Mucosa of rectum (tissue), 2 donors: Measurements from ENCODE around the gene PROX2.

Experiments used
- H3K27ac ChIP-seq, 2 donors: one replicate each; pipeline ENCODE4 v1.7.0; 2013; ENCODE audit warnings: inconsistent platforms in 2 of 2, low read depth in 2 of 2, low read length in 2 of 2
- H3K27me3 ChIP-seq, 2 donors: one replicate each; pipeline ENCODE4 v1.7.0; 2013; ENCODE audit warnings: low read length in 2 of 2; ENCODE audit not compliant: control insufficient read depth in 2 of 2, insufficient read depth in 2 of 2
- H3K36me3 ChIP-seq, 2 donors: one replicate each; pipeline ENCODE4 v1.7.0; 2013; ENCODE audit warnings: low read length in 2 of 2; ENCODE audit not compliant: control insufficient read depth in 2 of 2, insufficient read depth in 2 of 2
- H3K4me1 ChIP-seq, 2 donors: one replicate each; pipeline ENCODE4 v1.7.0; 2013; ENCODE audit warnings: low read length in 2 of 2, mild to moderate bottlenecking in 1 of 2; ENCODE audit not compliant: control insufficient read depth in 2 of 2, insufficient read depth in 2 of 2
- H3K4me3 ChIP-seq, 2 donors: one replicate each; pipeline ENCODE4 v1.7.0; 2013; ENCODE audit warnings: low read length in 2 of 2
- H3K9ac ChIP-seq, 2 donors: one replicate each; pipeline ENCODE4 v1.7.0; 2013; ENCODE audit warnings: low read length in 2 of 2, low read depth in 1 of 2, mild to moderate bottlenecking in 1 of 2
- H3K9me3 ChIP-seq, 2 donors: one replicate each; pipeline ENCODE4 v1.7.0; 2013; ENCODE audit warnings: low read length in 2 of 2; ENCODE audit not compliant: control insufficient read depth in 2 of 2
- donor health status: healthy.
- donor health status: Normal muscosa, but diverticular disease.

PROX2 gene

DNA sequence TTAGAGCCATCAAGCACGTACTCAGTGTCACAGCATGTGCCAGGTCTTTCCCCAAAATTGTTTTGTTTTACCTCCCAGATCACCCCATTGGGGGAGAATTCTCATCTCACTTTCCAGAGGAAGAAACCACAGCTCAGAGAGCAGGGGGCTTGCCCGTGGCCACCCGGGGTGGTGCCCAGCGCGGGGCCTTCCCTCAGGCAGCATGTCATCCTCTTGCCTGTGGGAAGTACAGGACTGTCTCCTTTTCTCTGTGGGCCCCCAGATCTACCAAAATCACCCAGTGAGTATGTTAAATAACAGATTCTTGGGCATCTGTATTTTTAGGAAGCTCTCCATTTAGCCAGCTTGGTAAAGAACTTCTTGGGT, 41.2 kb upstream of the PROX2 start:
- Histone ChIP-seq H3K27me3 (no peaks in the 10 kb centered on the region), H3K9me3 (no peaks in the 10 kb centered on the region), H3K36me3 (no peaks in the 10 kb centered on the region), H3K9ac (no peak overlapping the region), H3K4me3 (no peak overlapping the region), H3K4me1 (peaks cover 0 to 2% of the 10 kb centered on the region in 2 donors), H3K27ac (peak overlapping the region in 1 of 2 donors; percentile 43)

- H3K9me3 ChIP-seq = no peaks in the 10 kb centered on the region
- no peaks in the 10 kb centered on the region for H3K4me1 ChIP-seq
- no peaks in the 10 kb centered on the region for H3K27me3 ChIP-seq
- no peak overlapping the region for H3K27ac ChIP-seq
- H3K9ac ChIP-seq = no peak overlapping the region
- H3K4me3 ChIP-seq = no peak overlapping the region
- H3K36me3 ChIP-seq = no peaks in the 10 kb centered on the region
Observed at GRCh38 chr14:74915826-74916225, 39.9 kb upstream of the PROX2 start.

GRCh38 chr14:74915426-74915825, 39.5 kb upstream of the PROX2 start:
- Histone ChIP-seq H3K4me1 (no peaks in the 10 kb centered on the region), H3K27me3 (no peaks in the 10 kb centered on the region), H3K27ac (no peak overlapping the region), H3K4me3 (no peak overlapping the region), H3K9ac (no peak overlapping the region), H3K9me3 (no peaks in the 10 kb centered on the region), H3K36me3 (no peaks in the 10 kb centered on the region)

DNA sequence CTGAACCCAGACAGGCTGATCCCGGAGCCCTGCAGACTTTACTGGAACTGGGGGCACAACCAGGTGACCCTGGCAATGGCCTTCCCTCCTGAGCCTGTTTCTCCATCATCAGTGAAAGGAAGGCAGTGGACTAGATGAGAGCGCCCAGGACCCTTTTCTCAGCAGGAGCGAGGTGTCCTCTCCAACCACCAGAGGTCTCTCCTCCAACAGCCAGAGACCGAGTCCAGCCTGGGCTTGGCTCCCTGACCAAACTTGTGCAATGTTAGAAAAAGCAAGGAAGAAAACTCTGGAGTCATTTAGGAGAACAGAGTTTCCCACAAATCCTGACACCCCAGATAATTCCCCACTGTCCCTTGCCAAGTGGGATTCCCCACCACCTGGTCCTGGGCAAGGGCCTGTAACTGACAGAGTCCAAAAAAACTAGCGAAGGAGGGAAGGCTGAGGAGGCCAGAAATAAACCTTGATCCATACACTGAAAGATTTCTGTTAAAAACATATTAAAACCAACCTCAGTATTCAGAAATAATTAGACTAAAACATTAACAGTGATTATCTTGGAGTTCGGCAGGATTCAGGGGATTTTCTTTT, 38.1 kb upstream of the PROX2 start:
- Histone ChIP-seq H3K9me3 (no peaks in the 10 kb centered on the region), H3K4me3 (no peak overlapping the region), H3K36me3 (no peaks in the 10 kb centered on the region), H3K27ac (no peak overlapping the region), H3K27me3 (no peaks in the 10 kb centered on the region), H3K4me1 (no peaks in the 10 kb centered on the region), H3K9ac (no peak overlapping the region)

DNA sequence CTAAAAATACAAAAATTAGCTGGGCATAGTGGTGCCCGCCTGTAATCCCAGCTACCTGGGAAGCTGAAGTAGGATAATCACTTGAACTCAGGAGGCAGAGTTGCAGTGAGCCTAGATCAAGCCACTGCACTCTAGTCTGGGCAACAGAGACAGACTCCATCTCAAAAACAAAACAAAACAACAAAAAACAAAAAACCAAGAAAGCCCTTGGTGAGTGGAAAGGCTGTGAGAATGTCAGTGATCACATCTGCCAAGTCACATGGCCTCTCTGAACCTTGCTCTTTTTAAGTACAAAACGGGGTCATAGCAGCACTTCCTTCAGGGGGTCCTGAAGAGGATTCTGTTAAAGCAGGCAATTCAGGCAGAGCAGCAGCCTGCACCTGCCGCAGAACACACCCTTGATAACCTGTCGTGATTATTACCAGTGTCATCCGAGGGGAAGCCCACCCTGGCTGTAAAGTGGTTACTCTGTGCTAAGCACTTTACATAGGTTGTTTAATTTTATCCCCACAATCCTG, 37.5 kb upstream of the PROX2 start:
- Histone ChIP-seq H3K4me1 (no peaks in the 10 kb centered on the region), H3K4me3 (no peak overlapping the region), H3K9me3 (no peaks in the 10 kb centered on the region), H3K9ac (no peak overlapping the region), H3K27ac (no peak overlapping the region), H3K27me3 (no peaks in the 10 kb centered on the region), H3K36me3 (no peaks in the 10 kb centered on the region)

DNA sequence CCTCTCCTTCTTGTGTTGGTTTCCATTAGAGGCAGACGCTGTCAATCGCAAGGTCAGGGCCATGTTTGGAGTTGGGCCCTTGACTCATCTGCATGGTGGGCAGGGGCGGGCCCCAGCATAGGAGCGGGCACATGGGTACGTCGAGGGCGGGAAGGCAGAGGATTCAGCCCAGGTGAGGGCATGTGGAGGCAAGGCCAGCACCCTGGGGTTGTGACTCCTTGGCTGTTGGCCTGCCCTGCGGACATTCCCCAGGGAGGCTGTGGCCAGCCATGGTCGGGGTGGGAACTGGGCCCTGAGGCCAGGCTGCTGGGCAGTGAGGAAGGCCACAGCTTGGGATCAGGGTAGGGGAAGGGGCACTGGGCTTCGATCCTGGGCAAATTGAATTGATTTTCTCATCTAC, 36.9 kb upstream of the PROX2 start:
- Histone ChIP-seq H3K4me3 (no peak overlapping the region), H3K27me3 (no peaks in the 10 kb centered on the region), H3K4me1 (peaks cover 0 to 3% of the 10 kb centered on the region in 2 donors), H3K9ac (no peak overlapping the region), H3K36me3 (no peaks in the 10 kb centered on the region), H3K9me3 (no peaks in the 10 kb centered on the region), H3K27ac (no peak overlapping the region)

DNA sequence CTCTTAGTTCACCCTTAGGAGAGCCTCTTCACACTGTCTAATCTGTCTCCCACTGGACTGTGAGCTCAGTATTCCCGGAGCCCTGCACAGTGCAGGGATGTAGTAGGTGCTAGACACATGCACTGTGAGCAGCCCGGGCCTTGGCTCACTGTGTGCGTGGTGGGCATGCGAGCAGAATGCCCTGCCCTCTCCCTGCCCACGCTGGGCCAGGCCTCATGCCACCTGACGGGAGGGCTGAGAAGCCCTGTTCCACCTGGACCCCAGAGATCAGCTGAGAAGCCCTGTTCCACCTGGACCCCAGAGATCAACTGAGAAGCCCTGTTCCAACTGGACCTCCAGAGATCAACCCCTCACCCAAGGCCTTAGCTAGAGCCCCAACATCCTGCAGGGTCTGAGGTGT, 36.2 kb upstream of the PROX2 start:
- Histone ChIP-seq H3K36me3 (no peaks in the 10 kb centered on the region), H3K27ac (no peak overlapping the region), H3K4me3 (no peak overlapping the region), H3K9me3 (no peaks in the 10 kb centered on the region), H3K9ac (no peak overlapping the region), H3K27me3 (no peaks in the 10 kb centered on the region), H3K4me1 (peaks cover 4 to 10% of the 10 kb centered on the region in 2 donors)

DNA sequence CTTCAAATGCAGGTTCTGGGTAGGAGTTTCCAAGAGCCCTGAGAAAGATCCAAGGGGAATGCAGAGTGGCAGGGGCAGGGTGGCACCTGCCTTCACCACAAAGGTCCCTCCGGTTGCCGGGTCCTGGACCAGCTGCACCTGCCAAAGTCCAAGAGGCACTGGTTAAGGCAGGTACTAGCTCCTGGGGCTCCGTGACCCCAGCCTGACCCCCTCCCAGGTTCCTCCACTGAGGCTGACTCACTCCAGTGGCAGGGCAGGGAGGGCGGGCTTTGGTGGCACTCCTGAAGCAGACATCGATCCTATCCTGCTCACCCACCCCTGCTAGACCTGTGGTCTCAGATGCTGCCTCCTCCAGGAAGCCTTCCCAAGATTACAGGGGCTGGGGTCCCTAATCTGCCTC, 35.8 kb upstream of the PROX2 start:
- Histone ChIP-seq H3K27ac (no peak overlapping the region), H3K36me3 (no peaks in the 10 kb centered on the region), H3K9me3 (no peaks in the 10 kb centered on the region), H3K4me3 (no peak overlapping the region), H3K4me1 (peaks cover 4 to 14% of the 10 kb centered on the region in 2 donors), H3K9ac (no peak overlapping the region), H3K27me3 (no peaks in the 10 kb centered on the region)

GRCh38 chr14:74911221-74911620, 35.3 kb upstream of the PROX2 start:
- no peak overlapping the region for H3K9ac ChIP-seq
- no peaks in the 10 kb centered on the region for H3K9me3 ChIP-seq
- no peaks in the 10 kb centered on the region for H3K36me3 ChIP-seq
- H3K4me3 ChIP-seq = no peak overlapping the region
- peaks cover 4 to 15% of the 10 kb centered on the region in 2 donors for H3K4me1 ChIP-seq
- no peak overlapping the region for H3K27ac ChIP-seq
- H3K27me3 ChIP-seq = no peaks in the 10 kb centered on the region

GRCh38 chr14:74910556-74910955, 34.6 kb upstream of the PROX2 start:
- peak overlapping the region; percentile 33 to 69 for H3K4me3 ChIP-seq
- no peaks in the 10 kb centered on the region for H3K36me3 ChIP-seq
- H3K27ac ChIP-seq = peak overlapping the region; percentile 47 to 48
- H3K9me3 ChIP-seq = no peaks in the 10 kb centered on the region
- H3K27me3 ChIP-seq = no peaks in the 10 kb centered on the region
- H3K4me1 ChIP-seq = peaks cover 6 to 15% of the 10 kb centered on the region in 2 donors
- H3K9ac ChIP-seq = peak overlapping the region; percentile 41 to 55
